ENCODE measurements around the gene KLHDC9.
"Not testable (repeated sequence)": the region's sequence is repeated elsewhere in the genome, so short reads cannot be mapped to it uniquely, and the experiment has no call there.

Gene KLHDC9

DNA sequence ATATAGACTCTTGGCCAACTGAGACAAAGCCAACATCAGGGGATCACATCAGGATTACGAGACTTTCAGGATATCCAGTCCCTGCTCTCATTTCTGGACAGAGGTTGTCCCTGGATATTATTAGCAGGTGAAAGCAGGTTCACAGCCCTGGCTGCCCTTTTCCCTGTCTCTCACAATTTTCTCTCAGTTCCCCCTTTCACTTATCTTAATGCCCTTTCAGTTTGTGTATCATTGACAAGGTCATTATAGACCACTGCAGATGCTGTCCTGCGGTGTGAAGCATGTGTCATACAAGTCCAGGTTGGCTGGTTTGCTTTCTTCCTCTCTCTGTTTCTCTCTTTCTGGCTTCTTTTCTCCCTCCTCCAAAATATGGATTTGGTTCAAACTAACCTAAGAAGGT lies 2.1 kb upstream of the KLHDC9 start:
- no peak for DNase-seq (ENCODE audit: low read depth, low spot score)

DNA sequence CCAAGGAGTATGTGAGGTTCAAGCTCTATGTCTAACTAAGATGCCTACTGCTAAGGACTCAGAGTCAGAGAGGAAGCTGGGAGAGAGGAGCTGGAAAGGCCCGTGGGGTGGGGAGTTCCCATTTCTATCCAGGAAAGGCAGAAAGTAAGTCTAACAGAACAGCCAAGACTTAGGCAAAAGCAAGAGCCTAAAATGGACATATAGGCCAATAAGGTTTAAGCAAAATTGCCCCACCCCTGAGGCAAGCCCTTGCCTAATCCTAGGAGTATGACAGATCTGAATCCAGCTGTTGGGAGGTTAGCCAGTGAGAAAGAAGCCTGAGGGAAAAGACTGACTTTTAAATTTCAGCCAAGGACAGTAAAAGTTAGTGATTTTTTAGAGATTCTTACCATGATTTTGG lies 1.6 kb upstream of the KLHDC9 start:
- no peak for DNase-seq (ENCODE audit: low read depth, low spot score)

DNA sequence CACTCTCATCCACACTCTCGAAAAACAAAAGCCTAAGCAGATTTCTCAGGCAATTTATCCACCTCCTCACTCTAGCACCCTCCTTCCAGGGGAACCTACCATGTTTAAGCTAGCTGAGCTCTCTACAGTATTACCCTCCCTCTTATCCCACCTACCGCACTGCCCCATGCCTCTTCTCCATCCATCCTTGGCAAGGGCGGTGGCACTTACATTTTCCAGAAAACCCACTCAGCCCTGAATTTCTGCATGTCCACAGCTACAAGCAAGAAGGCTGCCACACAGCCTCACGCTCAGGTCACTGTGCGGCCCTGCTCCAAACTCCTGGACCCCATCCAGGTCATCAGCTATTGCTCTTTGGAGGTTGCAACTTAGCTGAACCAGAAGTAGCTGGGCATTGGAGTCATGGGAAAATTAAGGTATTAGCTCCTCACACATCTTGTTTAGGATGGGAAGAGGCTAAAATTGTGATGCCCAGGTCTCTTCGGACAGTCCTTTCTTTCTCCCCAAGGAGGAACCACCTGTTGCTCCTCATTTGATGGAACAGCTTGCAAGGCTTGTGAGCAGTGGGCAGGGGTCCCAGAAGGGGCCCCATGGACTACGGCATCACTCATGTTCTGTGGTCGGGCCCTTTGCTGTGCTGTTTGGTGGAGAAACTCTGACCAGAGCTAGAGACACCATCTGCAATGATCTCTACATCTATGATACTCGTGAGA lies 1.1 kb downstream of the KLHDC9 start:
- DNase-seq (ENCODE audit: low read depth, low spot score): no peak

DNA sequence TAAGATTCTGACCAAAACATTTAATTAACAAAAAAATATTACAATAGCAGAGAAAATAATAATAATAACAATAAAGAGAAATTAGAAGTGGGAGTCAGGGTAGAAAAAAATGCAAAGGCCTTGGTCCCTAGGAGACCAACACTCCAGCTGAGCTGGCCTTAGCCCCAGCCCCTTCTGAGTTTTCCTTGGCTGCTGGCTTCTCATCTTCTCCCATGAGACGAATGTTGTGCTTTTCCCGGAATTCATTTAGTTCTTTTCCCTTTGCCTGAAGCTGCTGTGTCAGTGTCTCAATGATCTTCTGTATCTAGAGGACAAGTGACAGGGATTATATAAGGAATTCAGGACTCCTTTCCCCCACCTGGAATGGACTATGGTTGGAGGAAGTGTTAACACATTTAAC lies 2.4 kb downstream of the KLHDC9 start:
- no peak for DNase-seq (ENCODE audit: low read depth, low spot score)

DNA sequence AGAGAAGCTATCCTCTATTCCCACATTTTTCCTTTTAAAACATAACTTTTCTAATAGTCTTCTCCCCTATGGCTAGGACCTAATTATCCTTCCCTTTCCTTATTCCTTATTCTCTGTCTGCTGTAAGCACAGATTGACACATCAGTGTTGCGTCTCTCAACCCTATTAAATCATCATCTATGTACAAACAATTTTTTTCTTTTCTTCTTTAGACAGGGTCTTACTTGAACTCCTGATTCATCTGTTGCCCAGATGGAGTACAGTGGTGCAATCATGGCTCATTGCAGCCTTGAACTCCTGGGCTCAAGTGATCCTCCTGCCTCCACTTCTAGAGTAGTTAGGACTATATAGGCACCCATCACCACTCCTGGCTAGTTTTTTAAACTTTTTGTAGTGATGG lies 8.3 kb downstream of the KLHDC9 start:
- DNase-seq (ENCODE audit: low read depth, low spot score): no peak

DNA sequence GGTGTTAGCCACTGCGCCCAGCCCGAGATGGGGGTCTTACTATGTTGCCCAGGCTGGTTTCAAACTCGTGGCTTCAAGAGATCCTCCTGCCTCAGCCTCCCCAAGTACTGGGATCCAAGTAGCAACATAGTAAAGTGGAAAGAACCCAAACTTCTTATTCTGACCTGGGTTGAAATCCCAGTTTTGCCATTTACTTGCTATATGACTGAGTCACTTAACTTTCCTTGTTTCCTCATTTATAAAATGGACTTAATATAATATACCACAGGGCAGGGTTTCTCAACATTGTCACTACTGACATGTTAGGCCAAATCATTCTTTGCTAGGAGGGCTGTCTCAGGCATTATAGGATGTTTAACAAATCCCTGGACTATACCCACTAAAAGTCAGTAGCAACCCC lies 13.0 kb downstream of the KLHDC9 start:
- no peak for DNase-seq (ENCODE audit: low read depth, low spot score)

DNA sequence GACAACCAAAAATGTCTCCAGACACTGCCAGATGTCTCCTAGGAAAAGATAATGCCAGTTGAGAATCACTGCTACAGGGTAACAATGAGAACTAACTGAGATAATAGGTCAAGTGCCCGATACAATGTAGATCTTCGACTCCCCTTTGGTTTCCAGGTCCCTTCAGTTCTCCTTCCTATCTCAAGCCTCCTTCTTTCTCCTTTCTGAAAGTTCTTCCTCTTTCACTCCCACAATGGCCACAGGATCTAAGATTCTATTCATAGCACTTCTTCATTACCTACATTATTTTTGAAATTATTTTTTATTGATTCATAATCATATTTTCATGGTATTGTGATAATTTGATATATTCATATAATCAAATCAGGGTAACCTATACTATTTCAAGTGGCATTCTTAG lies 13.4 kb downstream of the KLHDC9 start:
- no peak for DNase-seq (ENCODE audit: low read depth, low spot score)

DNA sequence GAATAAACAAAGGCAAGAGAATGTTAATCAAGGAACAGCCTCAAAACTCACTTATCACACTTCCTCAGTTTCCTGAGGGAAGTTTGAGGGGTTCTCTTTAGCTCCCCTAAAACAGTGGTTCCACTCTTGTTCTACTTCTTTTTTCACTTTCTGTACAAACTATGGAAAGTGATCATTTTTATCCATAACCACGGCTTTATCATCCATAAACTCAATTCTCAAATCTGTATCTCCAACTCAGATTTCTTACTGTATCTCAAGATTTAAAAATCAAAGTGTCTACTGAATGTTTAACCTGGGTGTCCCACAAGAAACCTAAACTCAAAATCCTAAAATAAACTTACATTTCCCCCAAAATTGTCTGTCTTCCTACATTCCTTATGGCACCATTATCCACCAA lies 15.8 kb downstream of the KLHDC9 start:
- no peak for DNase-seq (ENCODE audit: low read depth, low spot score)

DNA sequence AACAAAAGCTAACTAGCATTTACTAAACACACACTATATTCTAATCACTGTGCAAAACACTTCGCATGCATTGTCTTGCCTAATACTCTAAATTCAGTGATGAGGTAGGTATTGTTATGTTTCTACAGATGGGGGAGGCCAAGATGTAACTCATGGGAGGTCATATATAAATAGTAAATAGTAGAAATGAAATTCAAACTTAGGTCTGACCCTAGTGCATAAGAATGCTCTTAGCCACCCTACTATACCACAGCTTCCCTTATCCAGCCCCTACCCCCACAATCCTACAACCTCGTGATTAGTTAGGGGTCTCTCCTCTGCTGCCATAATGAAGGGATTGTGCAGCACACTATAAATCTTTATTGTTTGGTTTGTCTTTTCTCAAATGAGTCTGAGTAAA lies 16.4 kb downstream of the KLHDC9 start:
- no peak for DNase-seq (ENCODE audit: low read depth, low spot score)

DNA sequence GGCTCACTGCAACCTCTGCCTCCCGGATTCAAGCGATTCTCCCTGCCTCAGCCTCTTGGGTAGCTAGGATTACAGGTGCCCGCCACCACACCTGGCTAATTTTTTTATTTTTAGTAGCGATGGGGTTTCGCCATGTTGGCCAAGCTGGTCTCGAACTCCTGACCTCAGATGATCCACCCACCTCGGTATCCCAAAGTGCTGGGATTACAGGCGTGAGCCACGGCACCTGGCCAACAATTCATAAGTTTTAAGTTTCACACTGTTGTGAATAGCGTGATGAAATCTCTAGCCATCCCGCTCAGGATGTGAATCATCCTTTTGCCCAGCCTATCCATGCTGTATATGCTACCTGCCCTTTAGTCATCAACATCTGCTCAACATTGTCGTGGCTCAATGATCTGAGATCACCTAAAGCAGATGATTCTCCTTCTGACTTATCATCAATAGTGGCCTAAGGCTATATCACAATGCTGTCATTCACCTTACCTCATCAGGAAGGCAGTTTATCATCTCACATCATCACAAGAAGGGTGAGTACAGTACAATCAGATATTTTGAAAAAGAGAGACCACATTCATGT lies 17.1 kb downstream of the KLHDC9 start:
- no peak for DNase-seq (ENCODE audit: low read depth, low spot score)

DNA sequence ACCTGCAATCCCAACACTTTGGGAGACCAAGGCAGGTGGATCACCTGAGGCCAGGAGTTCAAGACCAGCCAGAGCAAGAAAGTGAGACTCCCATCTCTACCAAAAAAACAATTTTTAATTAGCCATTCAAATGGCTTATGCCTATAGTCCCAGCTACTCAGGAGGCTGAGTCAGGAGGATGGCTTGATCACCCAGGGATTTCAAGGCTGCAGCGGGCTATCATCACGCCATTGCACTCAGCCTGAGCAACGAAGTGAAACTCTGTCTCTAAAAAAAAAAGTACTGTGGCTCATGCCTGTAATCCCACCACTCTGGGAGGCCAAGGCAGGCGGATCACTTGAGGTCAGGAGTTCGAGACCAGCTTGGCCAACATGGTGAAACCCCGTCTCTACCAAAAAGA lies 17.8 kb downstream of the KLHDC9 start:
- DNase-seq (ENCODE audit: low read depth, low spot score): not testable (repeated sequence)

DNA sequence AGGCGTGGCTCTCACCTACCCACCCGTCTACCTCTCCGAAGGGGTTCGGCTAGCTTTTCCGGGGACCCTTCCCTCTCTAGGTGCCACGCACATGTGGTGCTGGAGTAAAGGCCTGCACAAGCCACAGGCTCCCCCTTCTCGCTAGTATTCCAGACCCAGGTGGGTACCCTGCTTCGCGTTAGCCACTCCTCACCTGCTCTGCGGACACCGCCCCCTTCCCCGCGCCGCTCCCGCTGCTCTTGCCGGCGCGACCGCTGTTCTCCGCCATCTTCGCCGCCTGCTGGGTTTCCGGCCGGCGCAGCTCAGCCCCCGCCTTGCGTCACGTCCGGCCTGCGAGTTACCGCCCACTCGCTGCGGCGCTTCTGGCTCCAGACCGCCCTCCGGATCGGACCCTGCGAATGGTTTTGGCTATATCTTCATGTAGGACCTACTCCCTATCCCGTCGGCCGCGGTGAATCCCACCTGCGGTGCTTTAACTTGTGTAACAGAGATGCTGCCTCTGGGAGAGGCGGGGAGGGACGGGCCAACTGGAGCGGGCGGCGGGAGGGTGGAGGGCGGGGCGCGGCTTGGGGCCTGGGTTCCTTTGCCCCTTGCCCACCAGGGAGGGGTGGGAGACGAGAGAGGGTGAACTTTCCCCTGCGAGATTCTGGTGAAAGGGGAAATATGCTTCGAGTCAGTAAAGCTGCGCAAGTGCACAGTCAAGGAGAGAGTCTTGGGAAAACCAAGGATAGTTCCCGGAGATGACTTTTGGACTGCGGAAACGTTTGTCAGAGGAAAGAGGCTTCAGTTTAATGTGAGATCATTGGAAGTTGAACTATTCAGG lies 19.8 kb downstream of the KLHDC9 start, which contains the start of the genes NIT1 and PFDN2:
Gene NIT1, plus strand, starts transcription at position 347 of the 823 bp plus-strand sequence. Its CDS starts 72 bp downstream, at position 419.
Gene PFDN2, minus strand, starts transcription at position 279 of the 823 bp plus-strand sequence. Its CDS starts 11 bp downstream, at position 268.
- DNase-seq (ENCODE audit: low read depth, low spot score): peak; percentile 94

DNA sequence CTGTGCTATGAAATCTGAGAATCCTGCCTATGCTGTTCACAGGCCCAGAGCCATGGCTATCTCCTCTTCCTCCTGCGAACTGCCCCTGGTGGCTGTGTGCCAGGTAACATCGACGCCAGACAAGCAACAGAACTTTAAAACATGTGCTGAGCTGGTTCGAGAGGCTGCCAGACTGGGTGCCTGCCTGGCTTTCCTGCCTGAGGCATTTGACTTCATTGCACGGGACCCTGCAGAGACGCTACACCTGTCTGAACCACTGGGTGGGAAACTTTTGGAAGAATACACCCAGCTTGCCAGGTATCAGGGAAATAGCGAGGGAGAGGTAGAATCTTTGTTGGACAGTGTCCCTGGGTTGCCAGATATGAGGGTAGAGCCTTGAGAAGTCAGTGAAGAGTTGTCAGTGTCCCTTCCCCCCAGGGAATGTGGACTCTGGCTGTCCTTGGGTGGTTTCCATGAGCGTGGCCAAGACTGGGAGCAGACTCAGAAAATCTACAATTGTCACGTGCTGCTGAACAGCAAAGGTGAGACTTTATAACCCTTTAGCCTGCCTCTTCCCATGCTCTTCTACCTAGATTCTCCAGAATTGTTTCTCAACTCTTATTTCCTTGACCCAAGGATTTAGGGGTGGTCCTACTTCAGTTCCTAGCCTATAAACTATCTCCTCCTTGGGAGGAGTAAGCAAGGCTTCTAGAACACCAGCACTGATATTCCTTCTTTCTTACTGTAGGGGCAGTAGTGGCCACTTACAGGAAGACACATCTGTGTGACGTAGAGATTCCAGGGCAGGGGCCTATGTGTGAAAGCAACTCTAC lies 21.1 kb downstream of the KLHDC9 start:
- DNase-seq (ENCODE audit: low read depth, low spot score): peak; percentile 72

DNA sequence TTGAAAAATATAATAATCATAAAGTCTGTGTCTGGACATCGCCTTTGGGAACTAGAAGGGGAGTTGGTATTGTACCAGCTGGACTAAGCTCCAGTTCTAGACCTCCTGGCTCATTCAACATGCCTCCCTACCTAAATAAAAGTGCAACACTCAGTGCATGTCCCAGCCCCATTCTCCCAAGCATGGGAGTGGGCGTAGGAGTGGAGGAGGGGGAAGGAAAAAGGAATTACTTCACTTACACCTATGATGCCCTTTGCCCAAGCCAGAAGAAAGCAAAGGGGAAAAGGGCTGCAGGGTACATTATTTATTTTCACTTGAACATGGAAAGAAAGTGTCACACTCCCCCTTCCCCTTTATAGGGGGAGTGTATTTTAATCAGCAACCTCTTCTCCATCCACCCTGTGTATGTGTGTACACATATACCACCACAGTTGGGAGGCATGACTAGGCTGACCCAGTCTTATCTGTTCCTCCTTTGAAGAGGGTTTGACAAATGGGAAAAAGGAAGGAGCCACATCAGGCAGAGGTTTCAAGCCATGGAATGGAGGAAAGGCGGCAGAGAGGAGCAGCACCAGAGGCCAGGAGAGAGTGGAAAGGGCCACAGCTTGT lies 23.0 kb downstream of the KLHDC9 start:
- DNase-seq (ENCODE audit: low read depth, low spot score): no peak

DNA sequence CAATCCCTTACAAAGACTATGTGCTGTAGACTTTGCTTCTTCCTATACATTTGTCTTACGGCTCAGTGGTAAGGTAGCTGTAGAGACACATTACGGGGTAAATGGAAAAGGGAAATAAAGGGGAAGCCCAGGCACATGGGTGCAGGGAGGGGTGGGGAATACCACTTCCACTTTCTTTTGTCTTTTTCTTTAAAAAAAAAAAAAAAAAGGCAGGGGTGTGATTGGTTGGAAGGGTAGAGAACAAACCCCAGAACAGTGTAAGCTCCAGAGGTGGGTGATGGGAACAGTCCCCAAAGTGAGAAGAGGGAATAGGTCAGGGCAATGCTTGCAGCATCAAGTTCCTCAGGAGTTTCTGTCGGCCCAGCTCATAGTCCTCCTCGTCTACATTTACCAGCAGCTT lies 23.7 kb downstream of the KLHDC9 start:
- DNase-seq (ENCODE audit: low read depth, low spot score): no peak

DNA sequence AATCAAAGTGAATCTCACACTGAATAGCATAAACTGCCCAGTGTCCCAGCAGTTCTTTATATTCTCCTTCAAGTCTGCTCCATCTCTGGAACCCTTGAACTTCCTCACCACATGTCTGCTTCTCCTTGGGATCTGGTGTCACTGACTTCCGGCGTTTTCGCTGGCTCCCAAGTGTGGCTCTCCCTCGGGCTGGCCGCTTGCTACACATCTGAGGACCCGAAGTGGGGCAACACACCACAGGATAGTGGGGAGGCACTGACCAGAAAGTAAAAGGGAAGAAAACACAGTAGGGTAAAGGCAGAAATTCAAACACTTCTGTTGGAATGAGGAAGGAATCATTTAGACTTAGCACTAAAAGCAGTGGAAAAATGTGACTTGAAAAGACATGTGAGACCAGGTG lies 24.8 kb downstream of the KLHDC9 start:
- no peak for DNase-seq (ENCODE audit: low read depth, low spot score)

DNA sequence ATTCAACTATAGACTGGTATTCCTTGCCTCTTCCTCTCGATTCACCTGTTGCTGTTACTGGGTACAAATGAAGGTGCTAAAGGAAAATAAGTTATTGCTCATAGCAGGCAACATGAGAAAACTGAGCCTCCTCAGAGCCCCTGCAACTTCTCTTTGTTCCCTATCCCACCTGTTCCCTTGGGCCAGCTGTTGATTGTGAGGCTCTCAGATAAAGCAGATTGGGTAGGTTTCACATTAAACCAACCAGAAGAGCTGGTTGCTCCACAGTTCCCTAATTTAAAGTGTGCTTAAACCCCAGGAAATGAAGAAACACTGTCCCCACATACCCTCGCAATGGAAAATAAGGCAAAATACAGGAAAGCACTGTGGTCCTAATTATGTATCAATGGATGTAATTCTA lies 29.5 kb downstream of the KLHDC9 start:
- no peak for DNase-seq (ENCODE audit: low read depth, low spot score)

DNA sequence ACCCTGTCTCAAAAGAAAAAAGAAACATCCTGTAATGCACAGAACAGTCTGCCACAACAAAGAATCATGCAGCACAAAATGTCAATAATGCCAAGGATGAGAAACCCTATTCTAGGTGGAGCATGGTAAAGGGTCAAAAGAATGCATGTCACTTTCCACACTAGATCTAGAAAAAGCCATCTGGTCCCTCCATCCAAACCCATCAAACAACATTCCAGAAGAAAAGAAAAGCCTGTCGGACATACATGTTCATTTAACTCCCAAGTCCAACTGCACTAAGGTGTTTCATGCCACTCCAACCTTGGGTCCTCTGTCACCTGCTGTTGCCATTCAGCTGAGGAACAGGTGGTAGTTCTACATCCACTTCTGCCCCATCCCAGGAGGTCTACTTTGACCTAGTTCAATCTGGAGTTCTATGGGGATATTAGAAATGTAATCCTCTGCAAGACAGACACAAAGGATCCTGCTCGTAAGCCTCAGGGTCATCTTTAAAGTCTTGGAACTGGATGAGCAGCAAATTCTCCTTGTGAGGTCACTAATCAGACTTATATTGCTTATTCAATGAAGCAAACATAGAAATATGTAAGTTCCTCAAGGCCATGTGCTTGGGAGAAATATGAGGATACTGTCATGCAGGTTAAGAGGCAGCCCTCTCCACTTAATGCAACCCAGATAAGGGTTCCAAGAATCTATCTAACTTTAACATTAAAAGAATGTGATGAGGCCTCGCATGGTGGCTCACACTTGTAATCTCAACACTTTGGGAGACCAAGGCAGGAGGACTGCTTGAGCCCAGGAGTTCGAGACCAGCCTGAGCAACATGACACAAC lies 30.6 kb downstream of the KLHDC9 start:
- no peak for DNase-seq (ENCODE audit: low read depth, low spot score)

DNA sequence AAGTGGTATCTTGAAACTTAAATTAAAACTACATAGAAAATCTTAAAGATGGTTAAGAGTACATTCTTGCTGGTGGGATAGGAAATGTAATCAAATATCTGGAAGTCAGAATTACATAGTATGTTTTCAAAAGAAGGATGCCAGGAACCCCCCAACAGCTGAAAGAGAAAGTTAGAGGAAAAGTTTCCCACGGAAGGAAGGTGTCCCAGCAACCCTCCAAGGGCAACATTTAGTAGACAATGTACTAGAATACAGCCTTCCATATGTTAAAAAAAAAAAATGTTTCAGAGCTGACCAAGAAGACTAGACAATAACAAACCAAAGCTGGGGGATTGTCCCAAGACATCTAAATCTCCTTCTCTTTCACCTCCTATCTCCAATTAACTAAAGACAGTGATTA lies 32.1 kb downstream of the KLHDC9 start:
- DNase-seq (ENCODE audit: low read depth, low spot score): no peak

Measured in ELF-1 (cell line).